Loucy (cell line): ENCODE results near the gene CDC14A.

ENCODE experiments used
- EZH2phosphoT487 ChIP-seq: fragments of 200-600 bp; IDR thresholded peaks from 2 replicates; pipeline ENCODE4 v1.6.1; 2018; ENCODE audit warnings: antibody characterized with exemption, mild to moderate bottlenecking, moderate library complexity, borderline replicate concordance
- TF ChIP-seq, protein P1 (sequence below): fragments of 200-600 bp; sonication (generic); conservative IDR thresholded peaks from 2 replicates; pipeline ENCODE4 v1.5.1; 2014; ENCODE audit warnings: mild to moderate bottlenecking, antibody characterized with exemption, low read length

DNA sequence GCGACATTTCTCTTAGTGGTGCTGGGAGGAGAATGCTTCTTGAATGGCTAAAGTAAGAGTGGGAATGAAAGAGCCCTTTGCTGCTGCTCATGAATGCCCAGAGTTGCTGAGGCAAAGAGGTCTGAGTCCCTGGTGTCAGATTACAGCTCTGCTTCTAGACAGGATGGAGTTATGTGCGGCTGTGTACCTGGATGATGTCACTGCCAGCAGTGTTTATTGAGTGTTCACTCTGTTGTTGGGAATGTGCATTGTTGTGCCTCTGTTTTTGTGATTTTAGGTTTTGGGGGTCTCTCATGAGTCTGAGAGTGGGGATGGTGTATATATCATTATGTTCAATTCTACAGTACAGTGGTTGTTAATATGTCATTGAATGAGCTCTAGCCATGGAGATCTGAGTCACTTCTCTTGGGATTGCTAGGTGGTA is 2.7 kb downstream of the CDC14A start:
- TF ChIP-seq, protein P1, sequence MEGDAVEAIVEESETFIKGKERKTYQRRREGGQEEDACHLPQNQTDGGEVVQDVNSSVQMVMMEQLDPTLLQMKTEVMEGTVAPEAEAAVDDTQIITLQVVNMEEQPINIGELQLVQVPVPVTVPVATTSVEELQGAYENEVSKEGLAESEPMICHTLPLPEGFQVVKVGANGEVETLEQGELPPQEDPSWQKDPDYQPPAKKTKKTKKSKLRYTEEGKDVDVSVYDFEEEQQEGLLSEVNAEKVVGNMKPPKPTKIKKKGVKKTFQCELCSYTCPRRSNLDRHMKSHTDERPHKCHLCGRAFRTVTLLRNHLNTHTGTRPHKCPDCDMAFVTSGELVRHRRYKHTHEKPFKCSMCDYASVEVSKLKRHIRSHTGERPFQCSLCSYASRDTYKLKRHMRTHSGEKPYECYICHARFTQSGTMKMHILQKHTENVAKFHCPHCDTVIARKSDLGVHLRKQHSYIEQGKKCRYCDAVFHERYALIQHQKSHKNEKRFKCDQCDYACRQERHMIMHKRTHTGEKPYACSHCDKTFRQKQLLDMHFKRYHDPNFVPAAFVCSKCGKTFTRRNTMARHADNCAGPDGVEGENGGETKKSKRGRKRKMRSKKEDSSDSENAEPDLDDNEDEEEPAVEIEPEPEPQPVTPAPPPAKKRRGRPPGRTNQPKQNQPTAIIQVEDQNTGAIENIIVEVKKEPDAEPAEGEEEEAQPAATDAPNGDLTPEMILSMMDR: no peak
- no peak for TF ChIP-seq EZH2phosphoT487
